SU-DHL-6 (cell line): ENCODE data around the gene CHP1.

Source experiments
- CTCF ChIP-seq: fragments of 200-600 bp; sonication (generic); IDR thresholded peaks from one replicate; pipeline ENCODE4 v1.5.1; 2017; ENCODE audit warnings: antibody characterized with exemption, mild to moderate bottlenecking, low read length, moderate library complexity; ENCODE audit not compliant: insufficient read depth, poor library complexity, severe bottlenecking
- EZH2phosphoT487 ChIP-seq: fragments of 200-600 bp; sonication (generic), shearing (Covaris generic); conservative IDR thresholded peaks from 2 replicates; pipeline ENCODE4 v1.6.1; 2018; ENCODE audit warnings: mild to moderate bottlenecking, antibody characterized with exemption, low read length, moderate library complexity, mixed read lengths

GRCh38 chr15:41207687-41208448, 23.2 kb upstream of the CHP1 start:
- no peak for TF ChIP-seq CTCF
- no peak for TF ChIP-seq EZH2phosphoT487
